SHP77 treated with DMSO at 0.1 percent for 48 hours (cell line): ENCODE data around the gene SH3D21.

Experiments used
- DNase-seq: peaks from one replicate; lab custom pipeline; 2025; lab: John Stamatoyannopoulos, UW

The SH3D21 gene

DNA sequence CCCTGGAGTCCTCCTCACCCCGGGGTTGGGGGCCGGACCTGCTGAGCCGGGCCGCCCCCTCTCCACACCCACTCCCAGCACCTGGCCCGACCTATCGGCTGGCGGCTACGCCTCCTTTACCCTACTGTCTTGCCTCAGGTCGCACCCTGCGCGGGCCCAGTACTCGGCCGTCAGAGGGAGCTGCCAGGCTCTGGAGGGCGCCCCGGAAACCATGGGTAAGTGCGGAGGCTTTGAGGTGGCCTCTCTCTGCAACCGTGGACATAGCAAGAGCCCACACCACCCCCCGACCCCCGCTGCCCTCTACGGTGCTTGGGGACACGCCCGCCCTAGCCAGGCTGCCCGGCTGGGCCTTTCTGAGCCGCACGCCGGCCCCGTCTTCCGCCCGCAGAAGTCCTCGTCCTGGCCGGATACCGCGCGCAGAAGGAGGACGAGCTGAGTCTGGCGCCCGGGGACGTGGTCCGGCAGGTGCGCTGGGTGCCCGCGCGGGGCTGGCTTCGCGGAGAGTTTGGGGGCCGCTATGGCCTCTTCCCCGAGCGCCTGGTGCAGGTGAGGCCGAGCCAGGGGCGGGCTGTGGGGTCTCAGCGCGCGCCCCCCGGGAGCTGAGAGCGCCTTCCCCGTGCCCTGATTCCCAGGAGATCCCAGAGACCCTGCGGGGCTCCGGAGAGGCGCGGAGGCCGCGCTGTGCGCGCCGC is at the start of gene SH3D21:
SH3D21 (plus strand) TSS at position 159 of the 692 bp plus-strand sequence; CDS start at position 212, 53 bp downstream.
- peak; percentile 34 for DNase-seq

DNA sequence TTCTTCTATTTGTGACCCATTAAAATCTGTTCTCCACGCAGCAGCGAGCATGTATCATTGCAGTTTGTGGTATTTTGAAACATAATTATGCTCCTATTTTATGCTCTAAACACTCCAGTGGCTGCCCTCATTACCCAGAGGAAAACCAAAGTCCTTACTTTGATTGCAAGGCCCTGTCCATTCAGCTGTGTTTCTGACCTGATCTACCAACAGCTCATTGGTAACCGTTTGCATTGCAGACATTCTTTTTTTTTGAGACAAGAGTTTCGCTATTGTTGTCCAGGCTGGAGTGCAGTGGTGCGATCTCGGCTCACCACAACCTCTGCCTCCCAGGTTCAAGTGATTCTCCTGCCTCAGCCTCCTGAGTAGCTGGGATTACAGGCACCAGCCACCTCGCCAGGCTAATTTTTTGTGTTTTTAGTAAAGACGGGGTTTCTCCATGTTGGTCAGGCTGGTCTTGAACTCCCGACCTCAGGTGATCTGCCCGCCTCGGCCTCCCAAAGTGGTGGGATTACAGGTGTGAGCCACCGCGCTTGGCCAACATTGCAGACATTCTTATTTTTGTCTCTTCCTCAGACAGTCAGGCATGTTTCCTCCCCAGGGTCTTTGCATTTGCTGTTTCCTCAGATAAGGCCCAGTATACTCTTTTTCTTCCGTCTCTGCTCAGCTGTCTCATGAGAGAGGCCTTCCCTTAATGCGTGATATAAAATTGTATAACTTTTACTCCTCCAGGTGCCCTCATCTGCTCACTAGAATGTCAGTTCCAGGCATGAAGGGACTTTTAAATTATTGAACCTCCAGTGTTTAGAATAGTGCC is 49.4 kb upstream of the SH3D21 start:
- no peak for DNase-seq

DNA sequence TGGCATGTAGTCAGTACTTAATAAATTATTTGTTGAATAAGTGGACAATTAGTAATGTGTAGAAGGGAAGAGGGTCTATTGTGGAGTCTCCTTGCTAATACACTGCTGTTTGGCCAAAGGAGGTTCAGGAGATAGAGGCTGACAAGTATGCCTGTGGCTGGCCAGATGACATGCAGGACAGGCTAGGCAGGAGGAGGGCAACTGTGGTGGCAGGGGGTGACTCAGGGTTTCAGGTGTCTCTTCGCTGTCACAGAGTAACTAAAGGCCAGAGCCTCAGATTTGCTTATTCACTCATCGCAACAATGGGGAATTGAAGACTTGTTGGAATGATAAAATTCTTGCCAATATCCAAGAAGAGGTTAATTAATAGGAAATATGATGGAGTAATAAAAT is 48.8 kb upstream of the SH3D21 start:
- DNase-seq = no peak

- DNase-seq = no peak
Measured at GRCh38 chr1:36258960-36259344, 47.2 kb upstream of the SH3D21 start.

GRCh38 chr1:36268981-36269380 is 37.2 kb upstream of the SH3D21 start:
- no peak for DNase-seq

- DNase-seq = no peak
Measured at GRCh38 chr1:36269408-36269838, 36.7 kb upstream of the SH3D21 start.

GRCh38 chr1:36273024-36273423 is 33.1 kb upstream of the SH3D21 start:
- no peak for DNase-seq

GRCh38 chr1:36274201-36274600 is 32.0 kb upstream of the SH3D21 start:
- no peak for DNase-seq

GRCh38 chr1:36276688-36277087 is 29.5 kb upstream of the SH3D21 start:
- no peak for DNase-seq

- DNase-seq = no peak
Measured at GRCh38 chr1:36279110-36279788, 26.9 kb upstream of the SH3D21 start.

DNA sequence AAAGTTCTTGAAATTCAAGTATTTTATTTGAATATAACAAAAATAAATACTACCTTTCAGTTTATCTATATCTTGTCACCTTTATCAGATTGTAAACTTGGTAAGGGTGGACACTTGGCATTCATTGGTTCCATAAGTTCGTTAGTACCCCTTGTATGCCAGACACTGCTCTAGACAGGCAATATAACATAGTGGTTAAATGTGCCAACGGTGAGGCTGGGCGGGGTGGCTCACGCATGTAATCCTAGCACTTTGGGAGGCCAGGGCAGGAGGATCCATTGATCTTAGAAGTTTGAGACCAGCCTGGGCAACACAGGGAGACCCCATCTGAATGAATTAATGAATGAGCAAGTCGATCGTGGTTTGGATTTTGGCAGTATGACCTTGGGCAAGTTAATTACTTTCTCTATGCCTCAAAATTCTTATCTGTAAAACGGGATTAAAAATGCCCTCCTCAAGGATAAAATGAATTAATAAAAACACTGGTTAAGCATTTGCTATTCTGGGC is 26.3 kb upstream of the SH3D21 start:
- DNase-seq = no peak

DNA sequence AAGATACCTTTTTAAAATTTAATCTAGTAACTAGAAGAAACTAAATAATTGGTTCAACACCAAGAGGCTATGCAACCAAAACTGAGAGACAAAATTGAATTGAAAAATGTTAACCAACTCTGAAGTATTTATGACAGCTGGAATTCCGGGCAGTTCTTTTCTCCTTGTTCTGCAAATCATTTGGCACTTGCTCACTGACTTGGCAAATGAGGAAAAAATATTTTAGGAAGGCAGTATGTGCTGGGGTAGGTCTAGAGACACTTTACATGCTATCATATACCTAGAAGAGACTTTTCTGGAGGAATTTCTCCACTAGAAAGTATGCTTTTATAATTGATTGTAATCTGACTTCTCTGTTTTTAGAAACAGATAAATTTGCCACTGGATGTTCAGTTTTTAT is 22.1 kb upstream of the SH3D21 start:
- DNase-seq = no peak

GRCh38 chr1:36284517-36284916 is 21.7 kb upstream of the SH3D21 start:
- DNase-seq = no peak

- peak; percentile 20 for DNase-seq
Measured at GRCh38 chr1:36285443-36286101, 20.6 kb upstream of the SH3D21 start.

DNA sequence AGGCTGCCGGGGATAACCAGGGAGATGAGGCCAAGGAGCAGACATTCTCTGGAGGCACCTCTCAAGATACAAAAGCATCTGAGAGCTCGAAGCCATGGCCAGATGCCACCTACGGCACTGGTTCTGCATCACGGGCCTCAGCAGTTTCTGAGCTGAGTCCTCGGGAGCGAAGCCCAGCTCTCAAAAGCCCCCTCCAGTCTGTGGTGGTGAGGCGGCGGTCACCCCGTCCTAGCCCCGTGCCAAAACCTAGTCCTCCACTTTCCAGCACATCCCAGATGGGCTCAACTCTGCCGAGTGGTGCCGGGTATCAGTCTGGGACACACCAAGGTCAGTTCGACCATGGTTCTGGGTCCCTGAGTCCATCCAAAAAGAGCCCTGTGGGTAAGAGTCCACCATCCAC is 19.4 kb upstream of the SH3D21 start:
- no peak for DNase-seq

GRCh38 chr1:36287595-36287994 is 18.6 kb upstream of the SH3D21 start:
- no peak for DNase-seq

DNA sequence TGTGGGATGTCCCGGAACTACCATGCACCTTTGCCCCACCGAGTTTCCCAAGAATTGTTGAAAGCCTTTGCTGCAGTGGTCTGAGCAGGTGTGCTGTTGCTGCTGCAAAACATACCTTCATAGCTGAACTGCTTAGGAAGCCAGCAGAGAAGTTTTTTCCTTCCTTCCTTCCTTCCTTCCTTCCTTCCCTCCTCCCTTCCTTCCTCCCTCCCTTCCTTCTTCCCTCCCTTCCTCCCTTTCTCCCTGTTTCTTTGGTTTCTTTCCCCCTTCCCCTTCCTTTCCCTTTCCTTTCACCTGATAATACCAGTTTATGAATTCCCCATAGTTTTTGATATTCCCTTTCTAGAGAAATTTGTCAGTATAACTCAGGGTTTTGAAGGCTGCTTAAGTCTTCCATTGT is 10.8 kb upstream of the SH3D21 start:
- DNase-seq = no peak

GRCh38 chr1:36297062-36297461 is 9.1 kb upstream of the SH3D21 start:
- DNase-seq = no peak

- DNase-seq = no peak
Measured at GRCh38 chr1:36298640-36299039, 7.5 kb upstream of the SH3D21 start.

- no peak for DNase-seq
Measured at GRCh38 chr1:36300526-36300925, 5.6 kb upstream of the SH3D21 start.

DNA sequence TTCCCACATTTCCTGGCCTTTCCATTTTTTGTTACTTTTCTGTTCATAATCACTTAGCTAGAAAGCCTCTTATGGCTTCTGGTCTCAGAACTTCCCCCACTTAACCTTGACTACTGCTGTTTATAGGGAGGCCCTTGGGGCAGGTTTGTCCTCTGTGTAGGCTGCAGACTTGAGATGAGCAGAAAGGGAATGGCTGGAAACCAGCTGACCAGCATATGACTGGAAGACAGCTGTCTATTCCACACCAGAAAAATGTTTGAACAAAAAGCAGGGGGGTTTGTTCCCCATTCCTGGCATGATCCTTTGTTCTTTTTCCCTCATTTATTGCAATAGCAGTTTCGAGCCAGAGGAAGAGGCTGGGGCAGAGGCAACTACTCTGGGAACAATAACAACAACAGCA is 4.9 kb upstream of the SH3D21 start:
- DNase-seq = no peak

GRCh38 chr1:36303244-36303643 is 2.9 kb upstream of the SH3D21 start:
- DNase-seq = no peak
